HepG2 (cell line): ENCODE measurements around the gene ADARB2. TPM values are rescaled to one million over a fixed set of nuclear protein-coding genes. Genes with fewer than 3 reads are reported as not detected.

Experiments
- ATAC-seq: fragments of 200-7000 bp; cut with Tn5 transposase; 3 replicates; pipeline ENCODE4 v1.9.1; 2020; ENCODE audit warnings: mild to moderate bottlenecking, moderate library complexity
- BruUV-seq: library from RNA; stranded (reverse); fragments of 400-500 nt; replicated peaks from 2 replicates; lab custom pipeline; 2021; lab: Mats Ljungman, UMichigan
- CTCF ChIA-PET: fragments of 300-600 bp; formaldehyde crosslinking; extraction: SDS; loops from one replicate; lab custom pipeline; 2021; ENCODE audit warnings: low total read pairs, inconsistent platforms, low intra/inter-chr PET ratio; lab: Yijun Ruan, JAX
- POLR2A ChIA-PET: fragments of 350-600 bp; sonication (Branson Sonifier 250); formaldehyde crosslinking; loops from one replicate; lab custom pipeline; 2020; ENCODE audit warnings: antibody characterized with exemption, inconsistent platforms; lab: Yijun Ruan, JAX
- DNase-seq: peaks from one replicate; pipeline ENCODE4 v3.0.0-alpha.2; 2015; ENCODE audit warnings: low spot score
- FAIRE-seq: peaks from 3 replicates; lab custom pipeline; 2011; peaks lifted over from hg19 to GRCh38; lab: Jason Lieb, UNC
- H2AFZ ChIP-seq: one replicate; pipeline ENCODE4 v1.6.1; 2011; ENCODE audit warnings: low read length, inconsistent platforms
- H3K27ac ChIP-seq: fragments of 300-600 bp; 3 replicates; pipeline ENCODE4 v1.8.0; 2011; ENCODE audit warnings: mixed run types, mild to moderate bottlenecking, mixed read lengths, low read length, inconsistent platforms; ENCODE audit not compliant: insufficient read depth; ENCODE audit errors: extremely low read length
- H3K27me3 ChIP-seq, 2 experiments: fragments of 200-600 bp in 1 of 2; 2 replicates in 1 of 2; 3 replicates in 1 of 2; pipeline versions ENCODE4 v1.6.0 to v1.8.0; 2011; ENCODE audit warnings: low read length in 2 of 2, mild to moderate bottlenecking in 2 of 2, moderate library complexity in 2 of 2, inconsistent platforms in 1 of 2; ENCODE audit not compliant: insufficient read depth in 2 of 2, control insufficient read depth in 1 of 2
- H3K36me3 ChIP-seq, 2 experiments: fragments of 200-600 bp in 1 of 2; replicated peaks in 1 of 2; 2 replicates in 1 of 2; 3 replicates in 1 of 2; pipeline versions ENCODE4 v1.5.1 to v1.8.0; 2011; ENCODE audit warnings: low read length in 2 of 2, inconsistent platforms in 1 of 2; ENCODE audit not compliant: insufficient read depth in 2 of 2, control insufficient read depth in 1 of 2
- H3K4me1 ChIP-seq: 2 replicates; pipeline ENCODE4 v1.5.1; 2012; ENCODE audit warnings: low read length, inconsistent platforms; ENCODE audit not compliant: insufficient read depth
- H3K4me2 ChIP-seq: 2 replicates; pipeline ENCODE4 v1.6.0; 2011; ENCODE audit warnings: low read depth, low read length, inconsistent platforms
- H3K4me3 ChIP-seq, 3 experiments: fragments of 200-600 bp in 1 of 3; sonication (generic), shearing (Covaris generic) in 1 of 3; replicated peaks in 1 of 3; 2 replicates each; pipeline ENCODE4 v1.5.1; 2011 to 2016; ENCODE audit warnings: low read length in 3 of 3, inconsistent platforms in 2 of 3, low read depth in 2 of 3, mild to moderate bottlenecking in 2 of 3, control low read depth in 1 of 3, mixed read lengths in 1 of 3; ENCODE audit not compliant: insufficient read depth in 1 of 3
- H3K79me2 ChIP-seq: one replicate; pipeline ENCODE4 v1.6.1; 2011; ENCODE audit warnings: low read length, inconsistent platforms; ENCODE audit not compliant: insufficient read depth
- H3K9ac ChIP-seq: 2 replicates; pipeline ENCODE4 v1.6.0; 2011; ENCODE audit warnings: mild to moderate bottlenecking, low read depth, low read length, inconsistent platforms; ENCODE audit not compliant: insufficient read depth
- H3K9me3 ChIP-seq: 2 replicates; pipeline ENCODE4 v1.5.1; 2012; ENCODE audit warnings: mild to moderate bottlenecking, low read length
- H4K20me1 ChIP-seq: 2 replicates; pipeline ENCODE4 v1.6.0; 2011; ENCODE audit warnings: inconsistent platforms, mild to moderate bottlenecking, low read length, moderate library complexity; ENCODE audit not compliant: insufficient read depth
- MXI1 ChIP-seq: IDR thresholded peaks from 3 replicates; pipeline ENCODE4 v1.6.1; 2012; ENCODE audit warnings: low read depth, low read length, inconsistent platforms, borderline replicate concordance
- SNAPC2 ChIP-seq: sonication (generic); formaldehyde crosslinking; IDR thresholded peaks from 2 replicates; pipeline ENCODE4 v1.8.1; 2022; ENCODE audit warnings: mild to moderate bottlenecking, missing genetic modification reagents
- ZBTB2 ChIP-seq: sonication (generic); formaldehyde crosslinking; IDR thresholded peaks from 2 replicates; pipeline ENCODE4 v1.8.0; 2022; ENCODE audit warnings: low read depth, missing genetic modification reagents
- ZNF501 ChIP-seq: sonication (generic); formaldehyde crosslinking; IDR thresholded peaks from 2 replicates; pipeline ENCODE4 v1.5.1; 2020; ENCODE audit warnings: mild to moderate bottlenecking, moderate library complexity, missing genetic modification reagents
- ZNF607 ChIP-seq: sonication (generic); formaldehyde crosslinking; IDR thresholded peaks from 2 replicates; pipeline ENCODE4 v1.5.1; 2020; ENCODE audit warnings: missing genetic modification reagents, mild to moderate bottlenecking, borderline replicate concordance
- ZNF704 ChIP-seq: sonication (generic); formaldehyde crosslinking; IDR thresholded peaks from 2 replicates; pipeline ENCODE4 v1.8.1; 2023; ENCODE audit warnings: mild to moderate bottlenecking, inconsistent platforms, moderate library complexity, missing genetic modification reagents, borderline replicate concordance
- WGBS: methylation state at CpG from one replicate; pipeline ENCODE4 v1.1.6; 2017; ENCODE audit warnings: low lambda C conversion rate; 5-methylcytosine and 5-hydroxymethylcytosine counted together
- in situ Hi-C: cut with HindIII; loops from 2 replicates; pipeline ENCODE4 v1.10.0; 2017; ENCODE audit warnings: low pct_unique_long_range_greater_than_20kb; ENCODE audit not compliant: extremely low pct_ligation_motif_present
- intact Hi-C: fragments of 100-400 bp; cut with micrococcal nuclease; formaldehyde crosslinking; loops from one replicate; pipeline ENCODE4 v1.10.0; 2022; ENCODE audit not compliant: unreplicated experiment
- polyA plus RNA-seq, 8 experiments: library from polyadenylated mRNA; depleted of rRNA in 3 of 8; stranded (reverse) in 7 of 8; unstranded in 1 of 8; fragments of >200 nt; fragmentation: Illumina TruSeq in 4 of 8; extraction: Trizol in 4 of 8; gene quantifications; 2 replicates each; pipeline versions ENCODE4 v1.2.1 to v1.2.3, GENCODE V29; 2011 to 2016; ENCODE audit warnings: low read depth in 4 of 8, missing spikeins in 1 of 8, mixed read lengths in 1 of 8; ENCODE audit not compliant: insufficient read depth in 1 of 8
- total RNA-seq, 5 experiments: library from RNA; depleted of rRNA; stranded (reverse); fragments of >200 nt; fragmentation: Illumina TruSeq; extraction: Trizol; gene quantifications; 2 replicates each; pipeline ENCODE4 v1.2.3, GENCODE V29; 2016; ENCODE audit warnings: low read depth in 1 of 5

Gene ADARB2
- total and polyA plus RNA-seq, 2 of the 13 experiments (the other 11 are each of a cell fraction or from before 2014, with no cell fraction given) = not detected

- TF ChIP-seq ZBTB2 = no peak
- TF ChIP-seq SNAPC2 (CRISPR knock-in tag) = no peak
Observed at GRCh38 chr10:1658658-1659057, 78.7 kb downstream of the ADARB2 start (continued).

GRCh38 chr10:1657479-1657878 lies 79.8 kb downstream of the ADARB2 start:
- in situ Hi-C loops = no loop called here
- BruUV-seq = no TSS peak
- under 1% methylated on average over 7 of the region's 7 CpGs for WGBS
- H3K79me2 ChIP-seq = no peaks in the 10 kb centered on the region
- ChIA-PET POLR2A (no interaction called here), CTCF (no interaction called here)
- no peak overlapping the region for H3K4me3 ChIP-seq
- no peaks in the 10 kb centered on the region for H4K20me1 ChIP-seq
- H3K4me1 ChIP-seq = no peaks in the 10 kb centered on the region
- TF ChIP-seq MXI1 (no peak), ZNF704 (CRISPR knock-in tag) (no peak), ZNF501 (CRISPR knock-in tag) (no peak), ZNF607 (no peak)
- no peak overlapping the region for H2AFZ ChIP-seq
- H3K36me3 ChIP-seq = no peaks in the 10 kb centered on the region
- H3K27me3 ChIP-seq = peaks cover 5 to 35% of the 10 kb centered on the region in 2 experiments; a peak in 4 of 5 replicates
- no peak overlapping the region for H3K27ac ChIP-seq
- ATAC-seq (no peak), DNase-seq (no peak), FAIRE-seq (no peak)
- H3K9ac ChIP-seq = no peak overlapping the region
- intact Hi-C loops = no loop called here
- H3K4me2 ChIP-seq = no peak overlapping the region
- H3K9me3 ChIP-seq = no peaks in the 10 kb centered on the region
